Measurements from ENCODE around the gene LSM7.

LSM7 gene

DNA sequence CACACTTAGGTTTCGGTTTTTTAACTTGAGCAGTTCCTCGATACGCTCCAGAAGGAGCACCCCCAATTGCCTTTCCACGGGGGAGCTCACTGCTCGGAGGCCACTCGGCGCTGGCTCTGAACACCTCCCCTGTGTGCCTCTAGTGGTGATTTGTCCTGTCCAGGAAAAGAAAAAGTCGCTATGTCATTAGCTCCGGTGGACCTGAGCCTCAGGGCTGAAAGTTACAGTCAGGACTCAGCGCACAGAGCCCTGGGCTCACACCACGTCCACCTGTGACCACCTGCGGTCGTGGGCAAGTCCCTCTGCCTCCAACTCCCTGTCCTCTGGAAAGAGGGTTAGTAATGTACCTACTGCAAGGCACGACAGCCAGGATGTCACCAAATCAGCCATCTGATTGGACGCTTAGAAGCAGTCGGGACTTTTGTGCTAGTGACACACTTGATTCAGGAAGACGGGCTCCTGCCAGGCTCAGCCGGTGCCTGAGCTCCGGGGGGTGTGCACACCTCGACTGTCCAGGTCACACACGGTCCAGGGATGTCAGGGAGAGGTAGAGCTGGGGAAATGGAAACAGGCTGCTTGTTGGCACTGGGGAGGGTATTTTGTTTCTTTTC, 27.8 kb upstream of the LSM7 start:
- no peak overlapping the region for H3K4me3 ChIP-seq (replicated peaks; ENCODE audit: insufficient read depth, low read length)
- DNase-seq (ENCODE audit: low read depth in 1 of 2, low spot score in 1 of 2): no peak
- H3K27me3 ChIP-seq (ENCODE audit: insufficient read depth, poor library complexity, severe bottlenecking): peaks cover 17% of the 10 kb centered on the region
- no peak for TF ChIP-seq POLR2AphosphoS5 (IDR thresholded peaks at IDR 0.05; ENCODE audit: low read depth)
- TF ChIP-seq, protein P1, sequence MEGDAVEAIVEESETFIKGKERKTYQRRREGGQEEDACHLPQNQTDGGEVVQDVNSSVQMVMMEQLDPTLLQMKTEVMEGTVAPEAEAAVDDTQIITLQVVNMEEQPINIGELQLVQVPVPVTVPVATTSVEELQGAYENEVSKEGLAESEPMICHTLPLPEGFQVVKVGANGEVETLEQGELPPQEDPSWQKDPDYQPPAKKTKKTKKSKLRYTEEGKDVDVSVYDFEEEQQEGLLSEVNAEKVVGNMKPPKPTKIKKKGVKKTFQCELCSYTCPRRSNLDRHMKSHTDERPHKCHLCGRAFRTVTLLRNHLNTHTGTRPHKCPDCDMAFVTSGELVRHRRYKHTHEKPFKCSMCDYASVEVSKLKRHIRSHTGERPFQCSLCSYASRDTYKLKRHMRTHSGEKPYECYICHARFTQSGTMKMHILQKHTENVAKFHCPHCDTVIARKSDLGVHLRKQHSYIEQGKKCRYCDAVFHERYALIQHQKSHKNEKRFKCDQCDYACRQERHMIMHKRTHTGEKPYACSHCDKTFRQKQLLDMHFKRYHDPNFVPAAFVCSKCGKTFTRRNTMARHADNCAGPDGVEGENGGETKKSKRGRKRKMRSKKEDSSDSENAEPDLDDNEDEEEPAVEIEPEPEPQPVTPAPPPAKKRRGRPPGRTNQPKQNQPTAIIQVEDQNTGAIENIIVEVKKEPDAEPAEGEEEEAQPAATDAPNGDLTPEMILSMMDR (IDR thresholded peaks at IDR 0.05; ENCODE audit: insufficient read depth, low read length): no peak
- TF ChIP-seq SPI1 (IDR thresholded peaks at IDR 0.05; ENCODE audit: borderline replicate concordance, low read depth): no peak
- TF ChIP-seq, protein P2, sequence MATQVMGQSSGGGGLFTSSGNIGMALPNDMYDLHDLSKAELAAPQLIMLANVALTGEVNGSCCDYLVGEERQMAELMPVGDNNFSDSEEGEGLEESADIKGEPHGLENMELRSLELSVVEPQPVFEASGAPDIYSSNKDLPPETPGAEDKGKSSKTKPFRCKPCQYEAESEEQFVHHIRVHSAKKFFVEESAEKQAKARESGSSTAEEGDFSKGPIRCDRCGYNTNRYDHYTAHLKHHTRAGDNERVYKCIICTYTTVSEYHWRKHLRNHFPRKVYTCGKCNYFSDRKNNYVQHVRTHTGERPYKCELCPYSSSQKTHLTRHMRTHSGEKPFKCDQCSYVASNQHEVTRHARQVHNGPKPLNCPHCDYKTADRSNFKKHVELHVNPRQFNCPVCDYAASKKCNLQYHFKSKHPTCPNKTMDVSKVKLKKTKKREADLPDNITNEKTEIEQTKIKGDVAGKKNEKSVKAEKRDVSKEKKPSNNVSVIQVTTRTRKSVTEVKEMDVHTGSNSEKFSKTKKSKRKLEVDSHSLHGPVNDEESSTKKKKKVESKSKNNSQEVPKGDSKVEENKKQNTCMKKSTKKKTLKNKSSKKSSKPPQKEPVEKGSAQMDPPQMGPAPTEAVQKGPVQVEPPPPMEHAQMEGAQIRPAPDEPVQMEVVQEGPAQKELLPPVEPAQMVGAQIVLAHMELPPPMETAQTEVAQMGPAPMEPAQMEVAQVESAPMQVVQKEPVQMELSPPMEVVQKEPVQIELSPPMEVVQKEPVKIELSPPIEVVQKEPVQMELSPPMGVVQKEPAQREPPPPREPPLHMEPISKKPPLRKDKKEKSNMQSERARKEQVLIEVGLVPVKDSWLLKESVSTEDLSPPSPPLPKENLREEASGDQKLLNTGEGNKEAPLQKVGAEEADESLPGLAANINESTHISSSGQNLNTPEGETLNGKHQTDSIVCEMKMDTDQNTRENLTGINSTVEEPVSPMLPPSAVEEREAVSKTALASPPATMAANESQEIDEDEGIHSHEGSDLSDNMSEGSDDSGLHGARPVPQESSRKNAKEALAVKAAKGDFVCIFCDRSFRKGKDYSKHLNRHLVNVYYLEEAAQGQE (IDR thresholded peaks at IDR 0.05; ENCODE audit: insufficient replicate concordance, low read depth): no peak
- no peak for TF ChIP-seq GABPA (IDR thresholded peaks at IDR 0.05; ENCODE audit: low read depth)
- no peak overlapping the region for H3K27ac ChIP-seq (replicated peaks)

DNA sequence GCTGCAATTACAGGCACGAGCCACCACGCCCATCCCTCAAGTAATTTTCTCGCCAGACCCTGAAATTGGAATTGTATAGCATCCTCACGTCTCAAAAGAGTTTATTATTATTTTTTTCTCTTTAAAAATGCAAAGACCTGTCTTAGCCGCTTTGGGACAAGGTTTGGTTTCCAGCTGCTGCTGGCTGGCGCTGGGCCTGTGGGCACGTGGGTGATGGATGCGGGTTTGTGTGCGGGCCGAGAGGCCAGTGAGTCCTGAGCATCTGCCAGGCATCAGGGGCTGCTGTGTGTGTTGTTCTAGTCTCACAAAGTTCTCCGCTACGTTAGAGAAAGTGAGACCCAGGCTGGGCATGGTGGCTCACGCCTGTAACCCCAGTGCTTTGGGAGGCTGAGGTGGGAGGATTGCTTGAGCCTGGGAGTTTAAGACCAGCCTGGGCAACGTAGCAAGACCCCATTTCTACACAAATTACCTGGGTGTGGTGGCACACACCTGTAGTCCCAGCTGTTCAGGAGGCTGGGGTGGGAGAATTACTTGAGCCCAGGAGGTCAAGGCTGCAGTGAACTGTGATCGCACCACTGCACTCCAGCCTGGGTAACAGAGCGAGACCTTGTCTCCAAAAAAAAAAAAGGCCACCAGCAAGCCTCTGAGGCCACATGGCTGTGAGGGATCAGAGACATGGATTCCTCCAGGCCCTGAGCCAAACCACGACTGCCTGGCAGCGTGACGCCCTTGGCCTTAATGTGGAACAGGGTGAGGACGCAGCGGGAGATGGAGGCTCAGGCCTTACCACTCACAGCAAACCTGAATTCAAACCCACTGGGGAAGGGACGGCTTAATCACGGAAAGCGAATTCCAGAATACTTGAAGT, 27.0 kb upstream of the LSM7 start:
- DNase-seq (ENCODE audit: low read depth in 1 of 2, low spot score in 1 of 2): no peak
- Histone ChIP-seq H3K4me3 (replicated peaks; ENCODE audit: insufficient read depth, low read length) (no peak overlapping the region), H3K27me3 (ENCODE audit: insufficient read depth, poor library complexity, severe bottlenecking) (peaks cover 12% of the 10 kb centered on the region), H3K27ac (replicated peaks) (no peak overlapping the region)
- TF ChIP-seq POLR2AphosphoS5 (IDR thresholded peaks at IDR 0.05; ENCODE audit: low read depth): no peak
- TF ChIP-seq, protein P2 (IDR thresholded peaks at IDR 0.05; ENCODE audit: insufficient replicate concordance, low read depth): no peak
- no peak for TF ChIP-seq SPI1 (IDR thresholded peaks at IDR 0.05; ENCODE audit: borderline replicate concordance, low read depth)
- TF ChIP-seq, protein P1 (IDR thresholded peaks at IDR 0.05; ENCODE audit: insufficient read depth, low read length): no peak
- no peak for TF ChIP-seq GABPA (IDR thresholded peaks at IDR 0.05; ENCODE audit: low read depth)

DNA sequence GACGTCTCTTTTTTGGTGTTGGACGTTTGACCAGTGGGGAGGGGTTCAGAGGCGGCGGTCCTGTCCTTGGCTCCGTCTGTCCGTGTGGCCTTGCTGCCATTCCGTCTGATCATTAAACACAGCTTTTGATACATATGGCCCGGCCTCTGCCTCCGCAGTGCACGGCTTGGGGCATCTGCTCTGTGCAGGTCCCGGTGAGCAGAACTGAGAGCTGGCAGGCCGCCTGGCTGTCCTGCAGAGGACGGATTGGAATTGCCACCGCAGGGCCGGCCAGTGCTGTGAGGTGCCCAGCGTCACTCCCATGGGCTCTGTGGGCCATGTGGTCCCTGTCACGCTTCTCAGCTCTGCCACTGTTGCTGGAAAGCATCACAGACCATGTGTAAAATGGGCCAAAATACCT, 26.3 kb upstream of the LSM7 start:
- peaks cover 6% of the 10 kb centered on the region for H3K27me3 ChIP-seq (ENCODE audit: insufficient read depth, poor library complexity, severe bottlenecking)
- no peak for DNase-seq (ENCODE audit: low read depth in 1 of 2, low spot score in 1 of 2)
- no peak overlapping the region for H3K27ac ChIP-seq (replicated peaks)
- no peak overlapping the region for H3K4me3 ChIP-seq (replicated peaks; ENCODE audit: insufficient read depth, low read length)
- TF ChIP-seq, protein P2 (IDR thresholded peaks at IDR 0.05; ENCODE audit: insufficient replicate concordance, low read depth): no peak
- TF ChIP-seq SPI1 (IDR thresholded peaks at IDR 0.05; ENCODE audit: borderline replicate concordance, low read depth): no peak
- TF ChIP-seq, protein P1 (IDR thresholded peaks at IDR 0.05; ENCODE audit: insufficient read depth, low read length): no peak
- no peak for TF ChIP-seq POLR2AphosphoS5 (IDR thresholded peaks at IDR 0.05; ENCODE audit: low read depth)
- TF ChIP-seq GABPA (IDR thresholded peaks at IDR 0.05; ENCODE audit: low read depth): no peak

All from HL-60 (cell line).